GM21423 (cell line): Measurements from ENCODE around the gene SLC22A1.
"Not testable (repeated sequence)": the region's sequence is repeated elsewhere in the genome, so short reads cannot be mapped to it uniquely, and the experiment has no call there.

ENCODE experiments used
- ATAC-seq: cut with Tn5 transposase; IDR thresholded peaks from one replicate; pipeline ENCODE4 v1.9.1; 2021; ENCODE audit warnings: mild to moderate bottlenecking, moderate library complexity; ENCODE audit not compliant: unreplicated experiment

Gene SLC22A1

GRCh38 chr6:160120087-160120486 is 1.5 kb upstream of the SLC22A1 start:
- no peak for ATAC-seq

GRCh38 chr6:160121981-160122380 is 366 bp downstream of the SLC22A1 start:
- no peak for ATAC-seq

- ATAC-seq: no peak
Measured at GRCh38 chr6:160122744-160123143, 1.1 kb downstream of the SLC22A1 start.

- ATAC-seq: no peak
Measured at GRCh38 chr6:160124007-160124406, 2.4 kb downstream of the SLC22A1 start.

GRCh38 chr6:160124605-160125004 is 3.0 kb downstream of the SLC22A1 start:
- no peak for ATAC-seq

GRCh38 chr6:160125105-160125504 is 3.5 kb downstream of the SLC22A1 start:
- ATAC-seq: not testable (repeated sequence)

- ATAC-seq: no peak
Measured at GRCh38 chr6:160127270-160128124, 5.9 kb downstream of the SLC22A1 start.

GRCh38 chr6:160128125-160128683 is 6.6 kb downstream of the SLC22A1 start:
- no peak for ATAC-seq

- ATAC-seq: no peak
Measured at GRCh38 chr6:160128879-160129516, 7.4 kb downstream of the SLC22A1 start.

DNA sequence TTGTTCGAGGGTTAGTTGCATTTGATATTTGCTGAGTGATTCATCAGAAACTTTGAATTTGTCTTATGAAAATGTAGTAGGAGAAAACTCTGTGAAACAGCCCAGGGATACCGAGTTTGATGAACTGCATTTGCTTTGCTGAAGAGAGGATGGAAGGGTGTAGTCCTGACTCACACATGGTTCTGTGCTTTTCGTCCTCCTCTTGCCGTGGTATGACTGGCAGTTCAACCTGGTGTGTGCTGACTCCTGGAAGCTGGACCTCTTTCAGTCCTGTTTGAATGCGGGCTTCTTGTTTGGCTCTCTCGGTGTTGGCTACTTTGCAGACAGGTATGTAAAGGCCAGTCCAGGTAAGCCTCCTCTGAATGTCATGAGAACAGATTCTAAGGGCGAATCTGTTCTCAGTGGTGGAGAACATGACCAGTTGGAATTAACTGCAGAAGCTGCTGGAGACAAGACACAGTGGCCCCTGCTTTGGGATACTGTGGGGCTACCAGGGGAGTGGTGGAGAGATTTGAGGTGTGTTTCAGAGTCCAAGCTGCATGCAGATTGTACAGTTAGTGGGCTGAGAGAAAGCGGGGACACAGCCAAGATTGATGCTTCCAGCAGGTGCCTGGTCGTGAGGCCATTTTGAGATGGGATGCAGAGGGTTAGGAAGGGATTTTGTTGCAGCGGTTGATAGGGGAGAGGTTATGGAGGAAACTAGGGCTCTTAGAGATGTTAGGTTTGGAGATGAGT is 8.4 kb downstream of the SLC22A1 start:
- no peak for ATAC-seq

DNA sequence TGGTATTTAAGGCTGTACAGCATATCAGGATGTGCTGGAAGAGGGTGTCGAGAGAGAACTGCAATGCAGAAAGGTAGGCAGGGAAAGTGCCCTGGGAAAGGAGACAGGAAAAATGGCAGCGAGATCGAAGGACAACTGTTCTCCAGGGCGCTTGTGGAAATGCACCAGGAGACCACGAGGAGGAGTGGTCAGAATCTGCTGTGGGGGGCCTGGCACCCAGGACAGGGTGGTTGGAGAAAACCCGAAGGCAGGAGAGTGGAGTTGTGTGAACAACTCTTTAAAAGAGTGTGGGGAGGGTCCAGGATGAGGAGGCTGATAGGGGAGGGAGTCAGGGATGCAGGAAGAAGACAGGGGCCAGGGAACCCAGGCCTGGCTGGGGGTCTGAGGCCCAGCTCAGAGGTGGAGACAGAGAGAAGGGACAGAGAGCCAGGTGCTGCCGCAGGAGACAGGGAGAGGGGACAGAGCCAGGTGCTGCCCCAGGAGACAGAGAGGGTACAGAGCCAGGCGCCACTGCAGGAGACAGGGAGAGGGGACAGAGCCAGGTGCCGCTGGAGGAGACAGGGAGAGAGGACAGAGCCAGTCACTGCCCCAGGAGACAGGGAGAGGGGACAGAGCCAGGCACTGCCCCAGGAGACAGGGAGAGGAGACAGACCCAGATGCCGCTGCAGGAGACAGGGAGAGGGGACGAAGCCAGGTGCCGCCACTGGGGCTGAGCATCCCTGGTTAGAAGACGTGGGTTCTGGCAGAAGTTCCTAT is 9.3 kb downstream of the SLC22A1 start:
- ATAC-seq: no peak

- no peak for ATAC-seq
Measured at GRCh38 chr6:160131636-160132296, 10.2 kb downstream of the SLC22A1 start.

- no peak for ATAC-seq
Measured at GRCh38 chr6:160132297-160132637, 10.7 kb downstream of the SLC22A1 start.

GRCh38 chr6:160132776-160133338 is 11.2 kb downstream of the SLC22A1 start:
- no peak for ATAC-seq

DNA sequence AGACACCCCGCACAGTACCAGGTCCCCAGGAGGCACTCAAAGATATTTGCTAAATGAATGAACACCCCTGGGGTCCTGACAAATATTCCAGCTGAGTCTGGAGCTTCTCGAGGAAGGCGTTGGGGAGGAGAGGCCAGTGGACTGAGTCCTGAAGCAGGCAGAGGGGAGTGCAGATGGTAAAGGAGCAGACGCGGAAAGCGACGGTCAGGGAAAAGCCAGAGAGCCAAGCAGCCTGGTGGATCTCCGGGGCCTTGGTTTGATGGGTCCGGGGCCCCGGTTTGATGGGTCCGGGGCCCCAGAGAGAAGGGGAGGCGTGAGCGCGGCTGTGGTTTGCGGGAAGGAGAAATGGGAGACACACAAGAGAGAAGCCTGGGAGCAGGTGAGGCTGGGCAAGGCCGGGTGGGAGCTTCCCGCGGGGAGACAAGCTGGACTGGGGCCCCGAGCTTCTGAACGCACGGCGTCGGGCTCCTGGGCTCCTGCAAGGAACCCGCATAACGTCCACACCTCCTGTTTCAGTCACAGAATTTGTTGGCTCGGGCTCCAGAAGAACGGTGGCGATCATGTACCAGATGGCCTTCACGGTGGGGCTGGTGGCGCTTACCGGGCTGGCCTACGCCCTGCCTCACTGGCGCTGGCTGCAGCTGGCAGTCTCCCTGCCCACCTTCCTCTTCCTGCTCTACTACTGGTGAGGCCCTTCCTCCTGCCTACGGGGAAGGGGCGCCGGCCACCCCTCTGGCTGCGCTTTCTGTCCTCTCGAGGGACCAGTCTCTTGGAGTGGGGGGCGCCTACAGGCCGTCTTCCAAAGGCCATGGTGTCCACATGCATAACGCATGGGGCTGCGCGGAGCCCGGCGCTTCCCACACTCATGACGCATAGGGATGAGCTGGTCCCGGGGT is 12.1 kb downstream of the SLC22A1 start:
- no peak for ATAC-seq

DNA sequence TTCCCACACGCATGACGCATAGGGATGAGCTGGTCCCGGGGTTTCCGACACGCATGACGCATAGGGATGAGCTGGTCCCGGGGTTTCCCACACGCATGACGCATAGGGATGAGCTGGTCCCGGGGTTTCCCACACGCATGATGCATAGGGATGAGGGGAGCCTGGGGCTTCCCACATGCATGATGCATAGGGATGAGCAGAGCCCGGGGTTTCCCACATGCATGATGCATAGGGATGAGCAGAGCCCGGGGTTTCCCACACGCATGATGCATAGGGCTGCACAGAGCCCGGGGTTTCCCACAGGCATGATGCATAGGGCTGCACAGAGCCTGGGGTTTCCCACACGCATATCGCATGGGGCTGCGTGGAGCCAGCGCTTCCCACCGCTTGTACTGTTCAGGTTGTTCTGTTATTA is 12.7 kb downstream of the SLC22A1 start:
- ATAC-seq: not testable (repeated sequence)

DNA sequence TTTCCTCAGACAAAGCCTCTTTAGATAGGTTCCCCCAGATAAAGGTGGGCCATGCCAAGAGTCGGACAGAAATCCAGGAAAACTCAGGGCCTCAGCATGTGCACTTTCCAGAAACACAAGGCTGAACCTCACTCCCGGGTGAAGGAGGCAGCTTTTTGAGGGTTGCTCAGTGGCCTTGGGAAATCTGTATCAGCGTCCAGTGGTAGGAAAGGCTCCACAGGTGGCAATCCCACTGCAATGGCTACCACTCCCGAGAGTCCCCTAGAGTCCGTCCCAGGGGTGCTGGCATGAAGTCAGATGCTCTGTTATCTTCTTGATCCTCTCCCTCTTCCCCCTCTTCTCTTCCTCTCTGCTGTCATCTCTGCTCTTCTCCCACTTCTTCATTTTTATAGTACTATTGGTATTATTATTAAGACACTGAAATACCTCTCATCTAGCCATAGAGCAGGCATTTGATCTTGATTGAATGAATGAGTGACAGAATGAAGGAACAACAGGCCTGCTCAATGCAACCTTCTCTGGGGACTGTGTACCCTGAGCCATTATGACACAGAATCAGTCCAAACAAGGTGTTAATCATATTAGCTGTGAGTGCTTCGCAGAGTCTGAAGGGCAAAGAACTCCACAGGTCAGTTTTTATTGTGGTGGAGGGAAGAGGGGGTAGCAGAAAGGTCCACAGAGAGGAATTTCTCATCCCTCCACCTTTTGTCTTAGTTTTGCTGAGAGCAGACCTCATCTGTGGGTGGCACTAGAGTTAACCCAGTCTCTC is 13.3 kb downstream of the SLC22A1 start:
- ATAC-seq: no peak
